GM23338 (cell line): Measurements from ENCODE around the gene DNAH8. TPM values are rescaled to one million over a fixed set of nuclear protein-coding genes. Genes with fewer than 3 reads are reported as not detected.
"Not testable (repeated sequence)": the region's sequence is repeated elsewhere in the genome, so short reads cannot be mapped to it uniquely, and the experiment has no call there.

Source experiments
- ATAC-seq: fragments of 200-7000 bp; cut with Tn5 transposase; 3 replicates; pipeline ENCODE4 v1.9.1; 2020
- DNase-seq: peaks from one replicate; pipeline ENCODE4 v3.0.0-alpha.2; 2015; ENCODE audit warnings: low spot score
- H2AFZ ChIP-seq: fragments of 200-600 bp; sonication (generic); 2 replicates; pipeline ENCODE4 v1.8.0; 2016; ENCODE audit warnings: antibody characterized with exemption, mild to moderate bottlenecking, moderate library complexity
- H3F3A ChIP-seq: fragments of 200-600 bp; sonication (generic); replicated peaks from 2 replicates; pipeline ENCODE4 v1.8.0; 2017; ENCODE audit warnings: antibody characterized with exemption, mixed run types, low read depth
- H3K27ac ChIP-seq: fragments of 200-600 bp; sonication (generic); 2 replicates; pipeline ENCODE4 v1.6.1; 2016; ENCODE audit warnings: low read depth
- H3K27me3 ChIP-seq: fragments of 200-600 bp; sonication (generic); 2 replicates; pipeline ENCODE4 v1.8.0; 2016; ENCODE audit warnings: mild to moderate bottlenecking, mixed run types, moderate library complexity; ENCODE audit not compliant: insufficient read depth
- H3K36me3 ChIP-seq: fragments of 200-600 bp; sonication (generic); 2 replicates; pipeline ENCODE4 v1.8.0; 2016; ENCODE audit warnings: mild to moderate bottlenecking; ENCODE audit not compliant: insufficient read depth
- H3K4me1 ChIP-seq: fragments of 200-600 bp; sonication (generic); 2 replicates; pipeline ENCODE4 v1.8.0; 2016; ENCODE audit warnings: mild to moderate bottlenecking, moderate library complexity; ENCODE audit not compliant: insufficient read depth
- H3K4me2 ChIP-seq: fragments of 200-600 bp; sonication (generic); 2 replicates; pipeline ENCODE4 v1.7.1; 2017; ENCODE audit warnings: mixed run types
- H3K4me3 ChIP-seq: fragments of 200-600 bp; sonication (generic); 2 replicates; pipeline ENCODE4 v1.6.1; 2016; ENCODE audit warnings: mixed run types
- H3K79me2 ChIP-seq: fragments of 200-600 bp; sonication (generic); replicated peaks from 2 replicates; pipeline ENCODE4 v1.8.0; 2017; ENCODE audit warnings: mild to moderate bottlenecking; ENCODE audit not compliant: insufficient read depth
- H3K9me2 ChIP-seq: fragments of 200-600 bp; sonication (generic); 2 replicates; pipeline ENCODE4 v1.8.0; 2017; ENCODE audit not compliant: insufficient read depth
- H4K20me1 ChIP-seq: fragments of 200-600 bp; sonication (generic); replicated peaks from 2 replicates; pipeline ENCODE4 v1.8.0; 2017; ENCODE audit warnings: mild to moderate bottlenecking; ENCODE audit not compliant: insufficient read depth
- H3K27ac Mint-ChIP-seq: 2 replicates; pipeline ENCODE4 v1.8.0; 2020; ENCODE audit warnings: inconsistent platforms, mild to moderate bottlenecking, moderate library complexity, mixed read lengths
- H3K27me3 Mint-ChIP-seq: 3 replicates; pipeline ENCODE4 v1.8.0; 2022; ENCODE audit warnings: low read depth, mild to moderate bottlenecking, moderate library complexity, mixed read lengths, inconsistent platforms; ENCODE audit not compliant: insufficient read depth, poor library complexity
- H3K36me3 Mint-ChIP-seq: 3 replicates; pipeline ENCODE4 v1.8.0; 2021; ENCODE audit warnings: low read depth, mild to moderate bottlenecking, inconsistent platforms, moderate library complexity, mixed read lengths
- H3K4me1 Mint-ChIP-seq: 3 replicates; pipeline ENCODE4 v1.8.0; 2020; ENCODE audit warnings: mild to moderate bottlenecking, inconsistent platforms, mixed read lengths
- H3K4me3 Mint-ChIP-seq: 3 replicates; pipeline ENCODE4 v1.8.0; 2021; ENCODE audit warnings: moderate library complexity, mild to moderate bottlenecking, inconsistent platforms, mixed read lengths
- H3K9me3 Mint-ChIP-seq: 3 replicates; pipeline ENCODE4 v1.8.0; 2020; ENCODE audit warnings: moderate library complexity, mild to moderate bottlenecking, inconsistent platforms, mixed read lengths
- CREB1 ChIP-seq: fragments of 250-450 bp; sonication (Bioruptor Pico); IDR thresholded peaks from 2 replicates; pipeline ENCODE4 v1.5.0; 2020; ENCODE audit warnings: low read depth, mild to moderate bottlenecking, moderate library complexity
- ETS1 ChIP-seq: IDR thresholded peaks from 2 replicates; pipeline ENCODE4 v1.6.1; 2016; ENCODE audit warnings: antibody characterized with exemption
- NANOG ChIP-seq: IDR thresholded peaks from 2 replicates; pipeline ENCODE4 v1.6.1; 2016; ENCODE audit warnings: antibody characterized with exemption, borderline replicate concordance
- POLR2AphosphoS5 ChIP-seq: IDR thresholded peaks from 2 replicates; pipeline ENCODE4 v1.6.1; 2016; ENCODE audit warnings: antibody characterized with exemption, low read depth
- REST ChIP-seq: IDR thresholded peaks from one replicate; pipeline ENCODE4 v1.6.1; 2018; ENCODE audit warnings: antibody characterized with exemption; ENCODE audit not compliant: unreplicated experiment
- polyA plus RNA-seq: library from polyadenylated mRNA; unstranded; fragments of >200 nt; fragmentation: Nextera tagmentation; extraction: Ambion mirVana; gene quantifications from 2 replicates; pipeline ENCODE4 v1.2.1, GENCODE V29; 2016
- total RNA-seq: library from RNA; depleted of rRNA; stranded (reverse); fragments of >200 nt; shearing (Covaris generic); gene quantifications from 2 replicates; pipeline ENCODE4 v1.2.3, GENCODE V29; 2014
- TF ChIP-seq, protein P1 (sequence below), 2 experiments: fragments of 200-600 bp in 1 of 2; sonication (generic) in 1 of 2; conservative IDR thresholded peaks; 2 replicates each; pipeline versions ENCODE4 v1.5.1 to v1.6.1; 2016 to 2017; ENCODE audit warnings: antibody characterized with exemption in 2 of 2, low read depth in 2 of 2, mild to moderate bottlenecking in 2 of 2, moderate library complexity in 1 of 2

The DNAH8 gene
- total and polyA plus RNA-seq, 2 experiments from 2014 or later = 0.02 TPM; not detected in 1

DNA sequence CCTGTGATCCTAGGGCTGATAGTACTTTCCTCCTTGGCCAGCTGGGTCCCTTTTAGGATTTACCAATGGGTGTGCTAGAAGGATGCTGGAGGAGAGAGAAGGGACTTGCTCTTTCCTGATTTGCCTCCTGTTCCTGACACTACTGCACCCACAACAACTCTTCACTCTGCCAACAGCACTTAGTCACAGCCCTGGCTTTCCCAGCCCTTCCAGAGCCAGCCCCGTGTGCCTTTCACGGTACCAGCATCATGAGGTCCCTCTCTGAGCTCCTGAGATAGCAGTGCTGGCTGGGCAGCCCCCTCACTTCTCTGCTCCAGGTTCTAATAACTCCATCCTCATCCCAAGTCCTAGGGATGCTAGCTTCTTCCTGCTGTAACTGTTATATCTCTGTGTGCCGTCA lies 80.9 kb downstream of the DNAH8 start:
- H3K4me3 ChIP-seq = no peak overlapping the region
- Mint-ChIP-seq H3K36me3 (no peaks in the 10 kb centered on the region), H3K4me3 (no peak overlapping the region), H3K27me3 (peaks cover 1% of the 10 kb centered on the region), H3K4me1 (peaks cover 4% of the 10 kb centered on the region; the same call in 2 of the 3 replicates), H3K27ac (no peak overlapping the region; the same call in 1 of the 2 replicates), H3K9me3 (no peaks in the 10 kb centered on the region)
- no peak overlapping the region for H3K4me2 ChIP-seq
- TF ChIP-seq CREB1 = no peak
- TF ChIP-seq, protein P1, sequence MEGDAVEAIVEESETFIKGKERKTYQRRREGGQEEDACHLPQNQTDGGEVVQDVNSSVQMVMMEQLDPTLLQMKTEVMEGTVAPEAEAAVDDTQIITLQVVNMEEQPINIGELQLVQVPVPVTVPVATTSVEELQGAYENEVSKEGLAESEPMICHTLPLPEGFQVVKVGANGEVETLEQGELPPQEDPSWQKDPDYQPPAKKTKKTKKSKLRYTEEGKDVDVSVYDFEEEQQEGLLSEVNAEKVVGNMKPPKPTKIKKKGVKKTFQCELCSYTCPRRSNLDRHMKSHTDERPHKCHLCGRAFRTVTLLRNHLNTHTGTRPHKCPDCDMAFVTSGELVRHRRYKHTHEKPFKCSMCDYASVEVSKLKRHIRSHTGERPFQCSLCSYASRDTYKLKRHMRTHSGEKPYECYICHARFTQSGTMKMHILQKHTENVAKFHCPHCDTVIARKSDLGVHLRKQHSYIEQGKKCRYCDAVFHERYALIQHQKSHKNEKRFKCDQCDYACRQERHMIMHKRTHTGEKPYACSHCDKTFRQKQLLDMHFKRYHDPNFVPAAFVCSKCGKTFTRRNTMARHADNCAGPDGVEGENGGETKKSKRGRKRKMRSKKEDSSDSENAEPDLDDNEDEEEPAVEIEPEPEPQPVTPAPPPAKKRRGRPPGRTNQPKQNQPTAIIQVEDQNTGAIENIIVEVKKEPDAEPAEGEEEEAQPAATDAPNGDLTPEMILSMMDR (conservative IDR thresholded peaks at IDR 0.05; ENCODE audit: low read depth in 2 of 2) = no peak
- no peak for TF ChIP-seq NANOG
- no peak for TF ChIP-seq POLR2AphosphoS5
- no peak for TF ChIP-seq ETS1
- no peak for TF ChIP-seq REST
- no peaks in the 10 kb centered on the region for H3K79me2 ChIP-seq
- peaks cover 7% of the 10 kb centered on the region for H3K9me2 ChIP-seq
- no peaks in the 10 kb centered on the region for H3F3A ChIP-seq
- no peaks in the 10 kb centered on the region for H4K20me1 ChIP-seq
- H3K4me1 ChIP-seq = no peaks in the 10 kb centered on the region; the same call in 1 of the 2 replicates
- ATAC-seq (no peak), DNase-seq (no peak)
- no peak overlapping the region for H3K27ac ChIP-seq
- H3K27me3 ChIP-seq = no peaks in the 10 kb centered on the region
- H3K36me3 ChIP-seq = no peaks in the 10 kb centered on the region
- peak overlapping the region; percentile 83; the same call in 1 of the 2 replicates for H2AFZ ChIP-seq

- H3K27ac Mint-ChIP-seq, H3K9me2 ChIP-seq, H3K4me3 Mint-ChIP-seq, H3K27me3 Mint-ChIP-seq, H3K27me3 ChIP-seq, H3K4me3 ChIP-seq, H4K20me1 ChIP-seq, H3F3A ChIP-seq, H3K79me2 ChIP-seq, H3K4me2 ChIP-seq, H3K27ac ChIP-seq, H3K9me3 Mint-ChIP-seq, H3K36me3 ChIP-seq, H3K4me1 ChIP-seq, ATAC-seq, H3K36me3 Mint-ChIP-seq, DNase-seq, H3K4me1 Mint-ChIP-seq: not testable (repeated sequence)
- H2AFZ ChIP-seq = peak overlapping the region; percentile 83
Observed at GRCh38 chr6:38796437-38796836, 81.3 kb downstream of the DNAH8 start.
